ENCODE results near the gene SNX30.

Gene SNX30

DNA sequence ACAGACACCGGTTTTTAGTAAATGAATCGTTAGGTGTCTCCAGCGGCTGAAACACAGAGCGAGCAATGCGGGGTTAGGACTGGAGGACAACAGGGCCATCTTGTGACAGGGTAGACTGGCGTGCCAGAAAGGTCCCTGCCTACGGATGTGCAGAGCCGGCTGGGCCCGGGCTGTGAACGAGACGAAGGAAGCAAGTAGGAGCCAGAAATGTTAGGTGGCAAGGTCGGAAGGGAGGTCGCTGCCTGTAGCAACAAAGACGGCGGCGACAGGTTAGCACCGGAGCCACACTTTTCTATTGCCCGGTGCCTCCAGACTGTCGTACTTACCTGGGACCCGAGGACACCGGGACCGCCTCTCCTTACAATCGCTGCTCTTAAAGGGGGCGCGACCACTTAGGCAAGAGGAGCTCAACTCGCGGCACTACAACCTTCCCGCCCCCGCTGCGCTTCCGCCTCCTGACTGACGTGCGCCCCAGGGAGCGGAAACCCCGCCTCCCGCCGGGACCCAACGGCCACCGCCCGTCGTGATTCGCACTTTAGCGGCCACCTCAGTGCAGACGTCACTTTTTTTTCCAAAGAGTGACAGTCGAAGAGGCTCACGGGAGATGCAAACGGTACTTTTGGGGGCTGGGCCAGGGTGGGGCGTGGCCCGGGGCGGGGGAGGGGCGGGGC lies 32.8 kb upstream of the SNX30 start, which contains the start of gene INIP (continued):
- TF ChIP-seq PRDM10 (tag by site-specific recombination; IDR thresholded peaks at IDR 0.05) (peak; percentile 82), ZNF2 (tag by site-specific recombination; IDR thresholded peaks at IDR 0.05) (0 out of 2 replicates have a peak, but pooled peaks have one; percentile 43), SP2 (tag by site-specific recombination; IDR thresholded peaks at IDR 0.05) (peak; percentile 92), ZNF76 (tag by site-specific recombination; IDR thresholded peaks at IDR 0.05; ENCODE audit: borderline replicate concordance, low read depth) (peak; percentile 70; the same call in 1 of the 2 replicates), ZNF610 (tag by site-specific recombination; IDR thresholded peaks at IDR 0.05; ENCODE audit: borderline replicate concordance) (no peak), ZNF660 (tag by site-specific recombination; IDR thresholded peaks at IDR 0.05) (0 out of 2 replicates have a peak, but pooled peaks have one; percentile 33), ZNF623 (tag by site-specific recombination; IDR thresholded peaks at IDR 0.05) (no peak), ZFP69B (tag by site-specific recombination; IDR thresholded peaks at IDR 0.05) (peak; percentile 97), ZNF664 (tag by site-specific recombination; IDR thresholded peaks at IDR 0.05) (no peak), KLF9 (tag by site-specific recombination; IDR thresholded peaks at IDR 0.05; ENCODE audit: low read depth) (peak; percentile 77), SP3 (tag by site-specific recombination; IDR thresholded peaks at IDR 0.05) (peak; percentile 79), ZNF548 (tag by site-specific recombination; IDR thresholded peaks at IDR 0.05) (no peak), ZIC2 (tag by site-specific recombination; IDR thresholded peaks at IDR 0.05) (peak; percentile 83), ZNF274 (IDR thresholded peaks at IDR 0.05; ENCODE audit: low read length) (no peak), ZNF274 (tag by site-specific recombination; IDR thresholded peaks at IDR 0.05; ENCODE audit: borderline replicate concordance) (no peak), ZNF654 (tag by site-specific recombination; IDR thresholded peaks at IDR 0.05; ENCODE audit: low read depth) (no peak), ZEB2 (tag by site-specific recombination; IDR thresholded peaks at IDR 0.05) (peak; percentile 71), ZNF830 (tag by site-specific recombination; IDR thresholded peaks at IDR 0.05; ENCODE audit: low read depth) (no peak), ZNF600 (tag by site-specific recombination; IDR thresholded peaks at IDR 0.05) (peak; percentile 83), ZNF549 (tag by site-specific recombination; IDR thresholded peaks at IDR 0.05) (no peak), ZNF777 (tag by site-specific recombination; IDR thresholded peaks at IDR 0.05; ENCODE audit: borderline replicate concordance) (no peak), KLF16 (tag by site-specific recombination; IDR thresholded peaks at IDR 0.05) (peak; percentile 70), EGR2 (tag by site-specific recombination; IDR thresholded peaks at IDR 0.05; ENCODE audit: low read depth) (peak; percentile 38), PATZ1 (tag by site-specific recombination; IDR thresholded peaks at IDR 0.05) (peak; percentile 66), ZFHX2 (tag by site-specific recombination; conservative IDR thresholded peaks at IDR 0.05) (peak; percentile 68), GLI2 (tag by site-specific recombination; IDR thresholded peaks at IDR 0.05; ENCODE audit: borderline replicate concordance, low read depth) (no peak), ZSCAN5A (tag by site-specific recombination; IDR thresholded peaks at IDR 0.05) (no peak), ZBTB48 (tag by site-specific recombination; IDR thresholded peaks at IDR 0.05) (peak; percentile 76), ZNF501 (tag by site-specific recombination; IDR thresholded peaks at IDR 0.05) (peak; percentile 86), ZSCAN4 (tag by site-specific recombination; IDR thresholded peaks at IDR 0.05) (no peak)
- TF ChIP-seq, protein P1, sequence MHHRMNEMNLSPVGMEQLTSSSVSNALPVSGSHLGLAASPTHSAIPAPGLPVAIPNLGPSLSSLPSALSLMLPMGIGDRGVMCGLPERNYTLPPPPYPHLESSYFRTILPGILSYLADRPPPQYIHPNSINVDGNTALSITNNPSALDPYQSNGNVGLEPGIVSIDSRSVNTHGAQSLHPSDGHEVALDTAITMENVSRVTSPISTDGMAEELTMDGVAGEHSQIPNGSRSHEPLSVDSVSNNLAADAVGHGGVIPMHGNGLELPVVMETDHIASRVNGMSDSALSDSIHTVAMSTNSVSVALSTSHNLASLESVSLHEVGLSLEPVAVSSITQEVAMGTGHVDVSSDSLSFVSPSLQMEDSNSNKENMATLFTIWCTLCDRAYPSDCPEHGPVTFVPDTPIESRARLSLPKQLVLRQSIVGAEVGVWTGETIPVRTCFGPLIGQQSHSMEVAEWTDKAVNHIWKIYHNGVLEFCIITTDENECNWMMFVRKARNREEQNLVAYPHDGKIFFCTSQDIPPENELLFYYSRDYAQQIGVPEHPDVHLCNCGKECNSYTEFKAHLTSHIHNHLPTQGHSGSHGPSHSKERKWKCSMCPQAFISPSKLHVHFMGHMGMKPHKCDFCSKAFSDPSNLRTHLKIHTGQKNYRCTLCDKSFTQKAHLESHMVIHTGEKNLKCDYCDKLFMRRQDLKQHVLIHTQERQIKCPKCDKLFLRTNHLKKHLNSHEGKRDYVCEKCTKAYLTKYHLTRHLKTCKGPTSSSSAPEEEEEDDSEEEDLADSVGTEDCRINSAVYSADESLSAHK (tag by site-specific recombination; IDR thresholded peaks at IDR 0.05), result no peak

Data from HEK293 (cell line).